Stimulated activated CD4-positive, alpha-beta T cell treated with anti-CD3 and anti-CD28 coated beads, Interleukin-1b, Interleukin-23, amount 100 ng/mL, for 48 hours (primary cell): ENCODE measurements around the gene WWP2.
"Not testable (repeated sequence)": the region's sequence is repeated elsewhere in the genome, so short reads cannot be mapped to it uniquely, and the experiment has no call there.

Experiments
- DNase-seq: peaks from one replicate; pipeline ENCODE4 v3.0.0-alpha.2; 2020

Gene WWP2

DNA sequence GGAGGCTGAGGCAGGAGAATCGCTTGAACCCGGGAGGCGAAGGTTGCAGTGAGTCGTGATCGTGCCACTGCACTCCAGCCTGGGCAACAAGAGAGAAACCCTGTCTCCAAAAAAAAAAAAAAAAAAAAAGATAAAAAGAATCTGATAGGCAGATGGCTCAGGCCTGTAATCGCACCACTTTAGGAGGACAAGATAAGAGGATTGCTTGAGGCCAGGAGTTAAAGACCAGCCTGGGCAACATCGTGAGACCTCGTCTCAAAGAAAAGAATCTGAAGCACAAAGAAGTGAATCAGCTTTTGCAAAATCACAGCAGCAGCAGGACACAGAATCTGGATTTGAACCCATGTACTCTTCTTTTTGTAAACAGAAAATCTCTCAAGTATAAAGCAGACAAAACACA lies 15.0 kb upstream of the WWP2 start:
- no peak for DNase-seq

DNA sequence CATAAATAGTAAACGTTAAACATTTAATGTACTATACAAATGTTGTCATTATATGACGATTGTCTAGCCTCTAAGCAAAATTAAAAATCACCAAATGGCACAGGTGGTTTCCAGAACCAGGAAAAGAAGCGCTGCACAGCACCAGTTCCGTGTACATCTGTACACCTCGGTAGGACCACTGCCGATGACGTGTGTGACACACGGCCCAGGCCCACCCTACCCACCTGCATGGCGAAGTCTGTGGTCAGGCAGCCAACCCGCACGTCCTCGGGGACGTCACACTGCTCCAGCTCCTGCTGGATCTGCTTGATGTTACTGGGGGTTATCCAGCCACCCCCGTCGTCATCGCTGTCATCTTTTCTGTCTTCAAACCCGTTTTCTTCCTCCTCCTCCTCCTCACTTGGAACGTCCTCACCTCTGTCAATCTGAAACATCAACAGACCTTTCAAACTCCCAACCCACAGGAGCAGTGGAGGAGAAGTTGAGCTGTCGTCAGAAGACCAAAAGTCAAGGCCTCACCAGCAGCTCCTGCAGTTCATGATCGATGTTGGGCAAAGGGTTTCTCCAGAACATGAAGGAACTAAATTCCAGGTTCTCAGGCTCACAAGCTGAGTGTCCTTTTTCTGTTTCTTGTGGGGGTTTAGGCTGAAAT lies 13.3 kb upstream of the WWP2 start:
- no peak for DNase-seq

DNA sequence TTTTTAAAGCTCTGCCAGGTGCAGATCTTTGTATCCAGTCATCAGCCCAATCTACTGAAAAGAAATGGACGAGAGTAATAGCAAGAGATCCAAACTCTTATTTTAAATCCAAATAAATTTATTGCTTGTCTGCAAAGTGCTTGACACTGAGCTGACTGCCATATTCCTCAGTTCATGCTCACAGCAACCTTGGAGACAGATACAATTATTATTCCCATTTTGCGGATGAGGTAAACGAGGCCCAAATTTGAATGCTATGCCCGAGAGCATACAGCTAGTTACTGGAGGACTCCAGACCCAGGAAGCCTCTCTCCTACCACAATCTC lies 8.0 kb upstream of the WWP2 start:
- DNase-seq, result no peak

DNA sequence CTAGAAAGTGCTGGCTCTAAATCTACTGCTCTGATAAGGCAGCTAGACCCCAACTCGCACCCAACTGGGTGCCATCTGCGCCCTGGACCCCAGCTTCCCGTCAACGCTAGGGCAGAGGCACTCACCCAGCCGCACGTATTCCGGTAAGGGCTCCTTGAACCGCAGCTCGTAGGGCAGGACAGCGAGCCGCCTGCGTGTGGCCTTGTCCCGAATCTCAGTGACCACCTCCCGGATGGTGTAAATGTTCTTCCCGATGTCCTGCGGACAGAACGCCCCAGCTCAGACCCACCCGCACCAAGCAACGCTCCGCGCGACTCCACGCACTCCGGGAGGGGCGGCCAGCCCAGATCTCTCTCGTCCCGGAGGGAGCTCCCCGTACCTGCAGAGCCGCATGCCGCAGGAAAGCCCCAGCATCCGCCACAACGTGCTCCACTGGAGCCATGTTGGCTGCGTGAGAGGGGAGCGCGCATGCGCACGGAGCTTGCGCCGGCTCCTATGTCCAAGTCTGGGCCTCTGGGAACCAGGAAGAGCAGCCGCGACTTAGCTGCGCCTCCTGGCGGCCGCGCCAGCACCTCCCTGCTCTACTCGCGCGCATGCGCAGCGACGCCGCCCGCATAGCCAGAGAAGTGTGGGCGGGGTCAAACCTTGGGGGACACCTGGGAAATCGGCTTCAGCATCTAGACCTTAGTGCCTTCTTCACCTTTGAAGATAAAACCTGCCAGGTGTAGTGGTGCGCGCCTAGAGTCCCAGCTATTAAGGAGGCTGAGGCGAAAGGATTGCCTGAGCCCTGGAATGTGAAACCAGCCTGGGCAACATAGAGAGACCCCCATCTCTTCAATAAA lies 7.4 kb upstream of the WWP2 start, which contains the start of gene NOB1:
Gene NOB1, minus strand, starts transcription at position 458 of the 842 bp plus-strand sequence. Its CDS starts 16 bp downstream, at position 442.
- peak; percentile 97 for DNase-seq

DNA sequence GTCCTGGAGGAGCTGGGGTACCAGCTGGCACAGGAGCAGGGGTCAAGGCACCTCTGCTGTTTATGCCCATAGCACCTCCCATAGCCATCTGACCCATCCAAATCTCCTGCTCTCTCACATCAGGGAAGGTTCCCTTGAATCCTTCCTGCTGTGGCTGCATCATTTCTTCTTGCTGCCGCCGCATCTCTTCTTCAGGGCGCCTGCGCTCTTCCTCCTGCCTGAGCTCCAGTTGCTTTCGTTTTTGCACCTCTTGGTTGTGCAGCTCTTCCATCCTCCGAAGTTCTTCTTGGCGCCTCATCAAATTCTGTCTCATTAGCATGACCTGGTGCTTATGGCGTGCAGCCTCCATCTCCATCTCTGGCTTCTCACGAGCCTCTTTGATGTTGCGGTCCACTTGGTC lies 5.4 kb upstream of the WWP2 start:
- DNase-seq, result no peak

- DNase-seq, result not testable (repeated sequence)
Observed at GRCh38 chr16:69757375-69757774, 4.8 kb upstream of the WWP2 start.

- no peak for DNase-seq
Observed at GRCh38 chr16:69762814-69763598, 874 bp downstream of the WWP2 start.

- no peak for DNase-seq
Observed at GRCh38 chr16:69763599-69763942, 1.4 kb downstream of the WWP2 start.

- no peak for DNase-seq
Observed at GRCh38 chr16:69767459-69768229, 5.5 kb downstream of the WWP2 start.

DNA sequence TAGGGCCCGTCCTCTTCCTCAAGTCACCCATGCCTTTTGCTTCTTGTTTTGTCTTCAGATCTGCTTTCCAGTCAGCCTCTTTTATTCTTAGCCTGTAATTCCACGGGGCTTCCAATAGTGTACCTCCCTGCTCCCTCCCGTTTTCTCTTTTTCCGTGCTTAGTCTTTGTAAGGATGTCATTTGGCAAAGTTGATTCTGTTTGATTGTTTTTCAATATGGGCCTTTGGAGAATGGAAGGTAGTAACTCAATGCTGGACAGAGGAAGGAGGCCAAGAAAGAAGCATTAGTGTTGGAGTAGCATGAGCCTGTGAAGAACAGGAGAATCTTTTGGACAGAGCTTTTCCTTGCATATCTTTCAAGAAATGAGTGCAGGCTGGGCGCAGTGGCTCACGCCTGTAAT lies 6.5 kb downstream of the WWP2 start:
- no peak for DNase-seq

DNA sequence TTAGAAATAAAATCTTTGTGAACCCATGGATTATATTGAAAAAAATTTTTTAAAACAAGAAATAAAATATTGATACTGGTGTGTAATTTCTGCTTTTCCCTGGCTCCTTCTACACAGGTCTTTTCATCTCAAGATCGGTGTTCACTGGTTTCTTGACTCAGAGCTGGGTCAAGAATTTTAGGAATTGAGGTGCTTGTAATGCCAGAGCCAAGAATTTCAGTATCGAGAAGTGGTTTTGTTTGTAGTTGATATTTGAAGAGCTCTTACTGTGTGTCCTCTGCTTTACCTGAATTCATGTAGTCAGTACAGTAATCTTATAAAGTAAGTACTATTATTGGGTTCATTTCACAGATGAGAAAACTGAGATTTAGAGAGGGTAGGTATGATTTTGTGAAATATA lies 7.3 kb downstream of the WWP2 start:
- no peak for DNase-seq

DNA sequence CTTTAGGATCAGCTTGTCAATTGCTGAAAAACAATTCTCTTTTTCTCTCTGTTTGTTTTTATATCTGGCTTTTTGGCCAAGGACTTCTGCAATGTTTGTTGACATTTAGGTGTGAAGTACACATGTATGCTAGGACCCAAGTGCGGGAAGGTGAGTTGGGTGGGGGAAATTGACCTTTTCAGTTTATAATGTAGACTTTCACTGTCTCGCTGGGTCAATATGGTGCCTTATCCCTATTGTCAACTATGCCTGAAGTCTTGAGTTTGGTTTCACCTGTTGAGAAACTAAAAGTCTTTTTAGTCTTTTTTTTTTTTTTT lies 9.5 kb downstream of the WWP2 start:
- DNase-seq, result no peak

DNA sequence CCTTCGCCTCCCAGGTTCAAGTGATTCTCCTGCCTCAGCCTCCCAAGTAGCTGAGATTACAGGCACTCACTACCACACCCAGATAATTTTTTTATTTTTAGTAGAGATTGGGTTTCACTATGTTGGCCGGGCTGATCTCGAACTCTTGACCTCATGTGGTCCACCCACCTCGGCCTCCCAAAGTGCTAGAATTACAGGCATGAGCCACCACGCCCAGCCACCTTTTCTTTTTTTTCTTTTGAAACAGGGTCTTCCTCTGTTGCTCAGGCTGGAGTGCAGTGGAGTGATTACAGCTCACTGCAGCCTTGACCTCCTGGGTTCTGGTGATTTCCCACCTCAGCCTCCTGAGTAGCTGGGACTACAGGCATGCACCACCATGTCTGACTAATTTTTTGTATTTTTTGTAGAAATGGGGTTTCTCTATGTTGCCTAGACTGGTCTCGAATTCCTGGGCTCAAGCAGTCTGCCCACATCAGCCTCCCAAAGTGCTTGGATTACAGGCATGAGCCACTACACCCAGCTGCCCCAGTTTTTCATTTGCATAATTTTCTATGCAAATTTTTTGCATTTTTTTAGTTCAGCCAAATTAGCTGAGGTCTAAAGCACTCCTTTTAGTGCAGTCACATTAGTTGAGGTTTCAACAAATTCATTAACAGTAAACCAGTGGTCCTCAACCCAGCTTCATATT lies 11.3 kb downstream of the WWP2 start:
- no peak for DNase-seq

DNA sequence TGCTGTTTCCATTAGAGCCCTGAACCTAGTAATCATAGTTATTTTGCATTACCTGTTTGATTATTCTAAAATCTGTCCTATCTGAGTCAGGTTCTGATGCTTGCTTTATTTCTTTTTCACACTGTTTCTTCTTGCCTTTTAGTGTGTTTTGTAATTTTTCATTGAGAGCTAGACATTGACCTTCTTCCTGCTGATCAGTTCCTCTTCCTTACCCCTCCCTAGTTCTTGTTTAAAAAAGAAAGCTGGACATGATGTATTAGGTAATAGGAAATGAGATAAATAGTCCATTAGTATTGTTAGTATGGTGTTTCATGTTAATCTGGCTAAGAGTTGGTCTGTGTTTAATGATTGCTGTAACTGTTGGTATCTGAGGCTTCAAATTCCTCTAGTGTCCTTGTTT lies 13.4 kb downstream of the WWP2 start:
- no peak for DNase-seq

DNA sequence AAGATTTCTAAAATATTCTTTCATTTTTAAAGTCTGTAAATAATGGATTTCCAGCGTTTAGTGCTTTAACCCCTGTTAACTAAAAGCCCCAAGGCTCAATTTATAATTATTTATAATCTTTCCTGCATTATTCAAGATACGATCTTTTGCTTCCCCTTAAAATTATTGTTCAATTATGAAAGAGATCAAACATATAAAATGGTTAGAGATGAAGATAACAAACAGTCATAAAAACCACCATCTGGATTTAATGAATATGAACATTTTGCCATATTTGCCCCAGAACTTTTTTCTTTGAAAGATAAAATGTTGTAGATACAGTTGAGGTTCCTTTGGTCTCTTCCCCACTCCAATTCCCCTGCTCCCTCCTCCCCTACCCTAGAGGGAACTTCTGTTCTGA lies 17.6 kb downstream of the WWP2 start:
- DNase-seq, result no peak

GRCh38 chr16:69781118-69781517 lies 19.0 kb downstream of the WWP2 start:
- no peak for DNase-seq

DNA sequence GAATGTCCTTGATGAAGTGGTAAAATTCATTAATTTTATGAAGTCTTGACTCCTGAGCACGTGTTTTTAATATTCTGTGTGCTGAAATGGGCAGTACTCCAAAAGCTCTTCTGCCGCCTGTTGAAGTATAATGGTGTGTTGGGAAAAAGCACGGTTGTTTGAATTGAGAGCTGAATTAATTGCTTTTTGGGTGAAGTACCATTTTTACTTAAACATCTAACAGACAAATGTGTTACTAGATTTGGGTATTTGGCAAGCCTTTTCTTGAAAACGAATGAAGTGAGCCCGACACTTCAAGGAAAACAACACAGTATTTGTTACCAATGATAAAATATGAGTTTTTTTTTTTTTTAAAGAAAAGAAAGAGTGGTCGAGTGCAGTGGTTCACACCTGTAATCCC lies 22.5 kb downstream of the WWP2 start:
- DNase-seq, result no peak

DNA sequence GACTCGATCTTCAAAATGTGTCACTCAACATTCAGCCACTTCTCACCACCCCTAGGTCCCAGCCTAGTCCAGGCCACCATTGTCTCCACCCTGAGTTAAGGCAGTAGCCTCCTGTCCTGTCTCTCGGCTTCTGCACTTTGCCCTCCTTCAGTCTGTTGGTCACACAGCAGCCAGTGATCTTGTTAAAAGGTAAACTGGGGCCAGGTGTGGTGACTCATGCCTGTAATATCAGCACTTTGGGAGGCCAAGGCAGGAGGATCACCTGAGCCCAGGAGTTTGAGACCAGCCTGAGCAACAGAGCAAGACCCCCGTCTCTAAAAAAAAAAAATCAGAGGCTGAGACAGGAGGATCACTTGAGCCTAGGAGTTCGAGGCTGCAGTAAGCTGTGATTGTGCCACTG lies 25.8 kb downstream of the WWP2 start:
- no peak for DNase-seq

GRCh38 chr16:69791391-69791847 lies 29.3 kb downstream of the WWP2 start:
- not testable (repeated sequence) for DNase-seq

- no peak for DNase-seq
Observed at GRCh38 chr16:69793526-69793925, 31.4 kb downstream of the WWP2 start.

- DNase-seq, result no peak
Observed at GRCh38 chr16:69794486-69794885, 32.4 kb downstream of the WWP2 start.

DNA sequence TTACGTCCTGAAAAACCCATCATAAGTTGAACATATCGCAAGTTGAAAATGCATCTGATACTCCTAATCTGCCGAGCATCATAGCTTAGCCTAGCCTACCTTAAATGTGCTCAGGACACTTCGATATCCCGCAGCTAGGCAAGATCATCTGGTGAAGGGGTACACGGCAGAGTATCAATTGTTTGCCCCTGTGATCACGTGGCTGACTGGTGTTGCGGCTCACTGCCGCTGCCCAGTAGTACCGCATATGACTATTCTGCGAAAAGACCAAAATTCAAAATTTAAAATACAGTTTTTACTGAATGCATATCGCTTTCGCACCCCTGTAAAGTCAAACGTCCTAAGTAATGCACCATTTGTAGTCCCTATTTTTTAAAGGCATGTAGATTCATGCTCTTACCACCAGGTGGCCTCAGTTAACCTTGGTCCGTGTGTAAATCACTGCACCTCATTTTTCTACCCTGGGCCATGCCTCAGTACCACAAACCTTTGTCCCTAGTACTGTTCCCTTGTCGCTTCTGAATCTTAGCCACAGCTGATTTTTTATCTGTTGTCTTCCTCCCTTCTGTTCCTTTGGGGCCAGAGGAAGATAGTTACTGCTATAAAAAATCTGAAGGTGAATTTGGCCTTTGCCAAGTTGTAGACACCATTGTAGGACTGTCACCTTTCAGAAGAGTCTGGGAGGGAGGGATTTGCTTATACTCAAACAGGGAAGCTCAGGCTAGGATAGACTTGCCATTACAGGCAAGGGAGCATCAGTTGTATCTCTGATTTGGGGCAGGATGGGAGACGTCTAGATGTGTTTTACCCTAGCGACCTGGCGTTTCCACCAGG lies 34.4 kb downstream of the WWP2 start:
- peak; percentile 6 for DNase-seq
